ENCODE measurements around the gene RNF167. TPM values are rescaled to one million over a fixed set of nuclear protein-coding genes. Genes with fewer than 3 reads are reported as not detected.

Gene RNF167
- total RNA-seq, 6 donors from 2014 or later, result 41.9 to 130 (median 72.9) TPM

DNA sequence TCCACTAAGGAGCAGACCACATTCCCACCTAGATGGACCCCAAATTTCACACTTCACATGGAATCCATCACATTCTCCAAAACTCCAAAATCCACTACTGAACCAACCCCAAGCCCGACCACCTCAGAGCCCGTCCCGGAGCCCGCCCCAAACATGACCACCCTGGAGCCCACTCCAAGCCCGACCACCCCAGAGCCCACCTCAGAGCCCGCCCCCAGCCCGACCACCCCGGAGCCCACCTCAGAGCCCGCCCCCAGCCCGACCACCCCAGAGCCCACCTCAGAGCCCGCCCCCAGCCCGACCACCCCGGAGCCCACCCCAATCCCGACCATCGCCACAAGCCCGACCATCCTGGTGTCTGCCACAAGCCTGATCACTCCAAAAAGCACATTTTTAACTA lies 6.4 kb upstream of the RNF167 start:
- H3K9me3 ChIP-seq, result no peaks in the 10 kb centered on the region
- DNase-seq (no peak), ATAC-seq (ENCODE audit: low FRiP score in 2 of 2) (no peak)
- peaks cover 12 to 23% (median 13%) of the 10 kb centered on the region in 4 donors for H3K4me1 ChIP-seq
- H3K4me3 ChIP-seq, result no peak overlapping the region
- TF ChIP-seq POLR2AphosphoS5 (IDR thresholded peaks at IDR 0.05) (no peak), EP300 (IDR thresholded peaks at IDR 0.05) (no peak), POLR2A (IDR thresholded peaks at IDR 0.05) (no peak)
- TF ChIP-seq, protein P1, sequence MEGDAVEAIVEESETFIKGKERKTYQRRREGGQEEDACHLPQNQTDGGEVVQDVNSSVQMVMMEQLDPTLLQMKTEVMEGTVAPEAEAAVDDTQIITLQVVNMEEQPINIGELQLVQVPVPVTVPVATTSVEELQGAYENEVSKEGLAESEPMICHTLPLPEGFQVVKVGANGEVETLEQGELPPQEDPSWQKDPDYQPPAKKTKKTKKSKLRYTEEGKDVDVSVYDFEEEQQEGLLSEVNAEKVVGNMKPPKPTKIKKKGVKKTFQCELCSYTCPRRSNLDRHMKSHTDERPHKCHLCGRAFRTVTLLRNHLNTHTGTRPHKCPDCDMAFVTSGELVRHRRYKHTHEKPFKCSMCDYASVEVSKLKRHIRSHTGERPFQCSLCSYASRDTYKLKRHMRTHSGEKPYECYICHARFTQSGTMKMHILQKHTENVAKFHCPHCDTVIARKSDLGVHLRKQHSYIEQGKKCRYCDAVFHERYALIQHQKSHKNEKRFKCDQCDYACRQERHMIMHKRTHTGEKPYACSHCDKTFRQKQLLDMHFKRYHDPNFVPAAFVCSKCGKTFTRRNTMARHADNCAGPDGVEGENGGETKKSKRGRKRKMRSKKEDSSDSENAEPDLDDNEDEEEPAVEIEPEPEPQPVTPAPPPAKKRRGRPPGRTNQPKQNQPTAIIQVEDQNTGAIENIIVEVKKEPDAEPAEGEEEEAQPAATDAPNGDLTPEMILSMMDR (IDR thresholded peaks at IDR 0.05), result no peak
- H3K27me3 ChIP-seq, result no peaks in the 10 kb centered on the region
- 82 to 85% methylated on average over 4 to 9 of the region's 16 CpGs for WGBS, 2 donors
- peaks cover 8 to 25% (median 16%) of the 10 kb centered on the region in 4 donors for H3K36me3 ChIP-seq
- peak overlapping the region in 1 of 4 donors; percentile 36 for H3K27ac ChIP-seq

- Histone ChIP-seq H3K27ac (peak overlapping the region in 1 of 4 donors; percentile 36), H3K9me3 (no peaks in the 10 kb centered on the region), H3K27me3 (no peaks in the 10 kb centered on the region), H3K4me1 (peaks cover 20 to 30% (median 21%) of the 10 kb centered on the region in 4 donors), H3K4me3 (no peak overlapping the region), H3K36me3 (peaks cover 8 to 25% (median 16%) of the 10 kb centered on the region in 4 donors)
- no peak for TF ChIP-seq EP300 (IDR thresholded peaks at IDR 0.05)
- TF ChIP-seq, protein P1 (IDR thresholded peaks at IDR 0.05), result peak in 1 of 6 experiments; percentile 18
- TF ChIP-seq POLR2AphosphoS5 (IDR thresholded peaks at IDR 0.05), result no peak
- no peak for TF ChIP-seq POLR2A (IDR thresholded peaks at IDR 0.05)
- WGBS, 2 donors, result 10 to 29% methylated on average over 13 to 14 of the region's 14 CpGs
- ATAC-seq (ENCODE audit: low FRiP score in 2 of 2) (peak in 1 of 2 donors; percentile 49), DNase-seq (peak in 1 of 2 donors; percentile 46)
Measured at GRCh38 chr17:4934173-4934979, 5.7 kb upstream of the RNF167 start.

DNA sequence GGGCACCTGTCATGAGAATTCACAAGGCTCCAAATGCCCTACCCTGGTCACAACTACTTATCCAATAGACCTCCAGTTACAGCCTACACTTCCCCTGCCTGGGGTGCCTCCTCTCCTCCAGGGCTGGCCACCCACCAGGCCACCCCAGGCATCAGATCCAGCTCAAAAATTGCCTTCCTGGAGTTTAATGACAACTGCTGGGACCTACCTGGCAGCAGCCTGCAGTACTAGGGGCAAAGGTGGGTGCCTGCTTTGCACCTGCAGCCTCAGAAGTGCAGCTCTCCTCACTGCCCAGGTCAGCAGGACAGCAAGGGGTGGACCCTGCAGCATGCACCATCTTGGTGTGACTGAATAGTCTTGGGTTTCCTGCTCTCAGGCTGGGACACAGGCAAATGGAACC lies 4.4 kb upstream of the RNF167 start:
- ATAC-seq (ENCODE audit: low FRiP score in 2 of 2), result no peak
- no peak for TF ChIP-seq POLR2A (IDR thresholded peaks at IDR 0.05)
- TF ChIP-seq POLR2AphosphoS5 (IDR thresholded peaks at IDR 0.05), result no peak
- TF ChIP-seq, protein P1 (IDR thresholded peaks at IDR 0.05), result no peak
- no peak for TF ChIP-seq EP300 (IDR thresholded peaks at IDR 0.05)

DNA sequence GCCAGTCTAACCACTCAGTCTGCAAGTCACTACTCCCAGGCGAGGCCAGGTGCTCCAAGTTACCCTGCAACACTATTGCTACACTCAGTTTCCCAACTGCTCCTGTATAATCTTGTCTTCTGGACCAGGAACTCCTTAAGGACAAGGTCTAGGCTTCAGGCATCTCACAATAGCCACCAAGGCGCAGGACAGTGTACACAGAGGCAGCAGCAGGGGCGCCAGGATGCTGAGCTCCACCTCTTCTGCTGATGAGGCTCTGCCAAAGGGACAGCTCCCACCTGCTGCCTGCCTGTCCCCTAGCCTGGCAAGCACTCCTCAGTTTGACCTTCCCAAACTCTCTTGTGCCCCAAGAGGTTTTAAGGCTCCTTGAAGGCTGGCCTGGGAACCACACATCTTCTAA lies 3.6 kb upstream of the RNF167 start:
- ATAC-seq (ENCODE audit: low FRiP score in 2 of 2) (no peak), DNase-seq (no peak)
- no peak overlapping the region for H3K4me3 ChIP-seq
- H3K4me1 ChIP-seq, result peaks cover 28 to 41% (median 29%) of the 10 kb centered on the region in 4 donors
- no peak overlapping the region for H3K27ac ChIP-seq
- TF ChIP-seq, protein P1 (IDR thresholded peaks at IDR 0.05), result no peak
- TF ChIP-seq EP300 (IDR thresholded peaks at IDR 0.05) (no peak), POLR2A (IDR thresholded peaks at IDR 0.05) (no peak), POLR2AphosphoS5 (IDR thresholded peaks at IDR 0.05) (no peak)
- H3K9me3 ChIP-seq, result no peaks in the 10 kb centered on the region
- H3K36me3 ChIP-seq, result peaks cover 8 to 25% (median 16%) of the 10 kb centered on the region in 4 donors
- WGBS, 2 donors, result 100% methylated on average over 1 to 3 of the region's 3 CpGs
- no peaks in the 10 kb centered on the region for H3K27me3 ChIP-seq

More for the DNA sequence above, 4.4 kb upstream of the RNF167 start:
- H3K4me3 ChIP-seq, result no peak overlapping the region
- H3K9me3 ChIP-seq, result no peaks in the 10 kb centered on the region
- H3K4me1 ChIP-seq, result peaks cover 20 to 33% (median 21%) of the 10 kb centered on the region in 4 donors
- no peaks in the 10 kb centered on the region for H3K27me3 ChIP-seq
- no peak for DNase-seq
- peaks cover 8 to 25% (median 16%) of the 10 kb centered on the region in 4 donors for H3K36me3 ChIP-seq
- no peak overlapping the region for H3K27ac ChIP-seq

All from upper lobe of left lung (tissue), 6 donors.